ENCODE results near the gene EXOC6.

GRCh38 chr10:93023013-93023650, 174.8 kb downstream of the EXOC6 start:
- no peak for TF ChIP-seq CTCF (IDR thresholded peaks at IDR 0.05)
- TF ChIP-seq POLR2A (IDR thresholded peaks at IDR 0.05): no peak
